D721Med (cell line): Measurements from ENCODE around the gene NBAS.

Experiments used
- DNase-seq: peaks from one replicate; pipeline ENCODE4 v3.0.0; 2011; ENCODE audit warnings: low spot score; ENCODE audit not compliant: insufficient read length
- FAIRE-seq: peaks from 2 replicates; lab custom pipeline; 2011; peaks lifted over from hg19 to GRCh38; lab: Jason Lieb, UNC
- CTCF ChIP-seq: IDR thresholded peaks from 2 replicates; pipeline ENCODE4 v1.5.1; 2012; ENCODE audit warnings: mild to moderate bottlenecking, control low read depth; ENCODE audit not compliant: insufficient read depth; ENCODE audit errors: missing control alignments

NBAS gene

GRCh38 chr2:15400240-15400826 is 160.8 kb downstream of the NBAS start:
- TF ChIP-seq CTCF: no peak
- no peak for DNase-seq
- no peak for FAIRE-seq

- no peak for FAIRE-seq
- no peak for TF ChIP-seq CTCF
- DNase-seq: no peak
These were observed 161.9 kb downstream of the NBAS start for GRCh38 chr2:15399241-15399640.

- FAIRE-seq (no peak), DNase-seq (no peak)
- no peak for TF ChIP-seq CTCF
These were observed 169.4 kb downstream of the NBAS start for GRCh38 chr2:15391751-15392150.

- no peak for FAIRE-seq
- TF ChIP-seq CTCF: no peak
- DNase-seq: no peak
These were observed 171.2 kb downstream of the NBAS start for GRCh38 chr2:15389895-15390294.

- FAIRE-seq (no peak), DNase-seq (no peak)
- TF ChIP-seq CTCF: no peak
These were observed 171.8 kb downstream of the NBAS start for GRCh38 chr2:15389326-15389700.

GRCh38 chr2:15388406-15389325 is 172.5 kb downstream of the NBAS start:
- FAIRE-seq (no peak), DNase-seq (no peak)
- no peak for TF ChIP-seq CTCF

- TF ChIP-seq CTCF: no peak
- FAIRE-seq (no peak), DNase-seq (no peak)
These were observed 175.9 kb downstream of the NBAS start for GRCh38 chr2:15385184-15385583.
